Esophagus mucosa (tissue), 1 donor: ENCODE measurements around the gene MTMR8. TPM values are rescaled to one million over a fixed set of nuclear protein-coding genes. Genes with fewer than 3 reads are reported as not detected.
"Not testable (repeated sequence)": the region's sequence is repeated elsewhere in the genome, so short reads cannot be mapped to it uniquely, and the experiment has no call there.

ENCODE experiments used
- ATAC-seq: fragments of 200-7000 bp; cut with Tn5 transposase; one replicate; pipeline ENCODE4 v1.9.1; 2020
- total RNA-seq: library from RNA; stranded (reverse); gene quantifications from one replicate; pipeline ENCODE4 v1.2.4, GENCODE V29; 2023
- donor health status: DM: yes; HTN: yes; CAD: no.

Gene MTMR8
- total RNA-seq, result 2.1 TPM

DNA sequence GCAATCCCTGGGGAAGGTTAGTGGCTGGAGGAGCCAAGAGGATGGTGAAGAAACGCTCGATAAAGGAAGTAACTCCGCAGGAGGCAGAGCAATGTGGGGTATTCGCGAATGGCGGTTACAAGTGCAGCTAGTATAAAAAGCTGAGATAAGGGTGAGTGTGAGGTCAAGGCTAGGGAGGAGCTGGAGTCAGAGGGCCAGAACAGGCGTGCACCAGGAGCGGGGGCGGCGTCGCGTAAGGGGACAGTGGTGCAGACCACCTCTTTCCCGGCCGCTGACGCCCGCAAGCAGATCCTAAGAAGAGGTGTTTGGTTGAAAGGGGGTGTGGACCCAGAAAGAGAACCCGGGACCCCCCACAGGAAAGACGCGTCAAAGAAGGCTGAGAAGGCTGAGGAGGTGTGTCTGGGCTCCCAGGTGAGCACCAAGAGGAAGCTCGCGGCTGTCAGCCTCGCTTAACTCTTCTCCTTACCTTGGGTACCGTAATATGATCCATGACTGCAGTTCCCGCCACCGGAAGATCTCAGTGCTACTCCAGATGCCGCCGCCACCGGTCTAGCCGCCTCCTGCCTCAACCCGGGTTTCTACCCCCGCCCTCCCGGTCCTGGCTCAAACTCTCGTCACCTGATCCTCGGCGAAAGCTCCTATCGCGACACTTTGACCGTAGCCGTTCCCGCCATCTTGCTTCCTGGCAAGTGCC is at the start of gene MTMR8:
TSS of gene MTMR8 (minus strand) at position 579 of the 694 bp plus-strand sequence. CDS start at position 490, 89 bp downstream.
- ATAC-seq, result peak; percentile 92

DNA sequence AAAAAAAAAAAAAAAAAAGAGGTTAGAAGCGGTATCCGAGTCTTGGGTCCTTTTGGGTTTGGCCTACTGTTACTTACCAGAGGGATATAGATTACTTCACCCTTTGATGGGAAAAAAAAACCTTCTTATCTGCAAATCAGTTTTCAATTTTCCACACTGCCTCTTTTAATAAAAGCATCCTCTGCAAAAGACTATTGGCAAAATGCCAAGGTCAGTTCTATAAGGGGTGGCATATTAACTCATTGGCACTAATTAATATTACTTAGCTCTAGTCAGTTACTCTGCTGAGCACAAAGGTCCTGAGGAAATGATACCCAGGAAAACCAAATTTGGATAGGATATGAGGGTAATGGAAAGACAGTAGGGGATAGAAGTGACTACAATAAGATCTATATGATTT is 44.3 kb upstream of the MTMR8 start:
- ATAC-seq, result no peak

DNA sequence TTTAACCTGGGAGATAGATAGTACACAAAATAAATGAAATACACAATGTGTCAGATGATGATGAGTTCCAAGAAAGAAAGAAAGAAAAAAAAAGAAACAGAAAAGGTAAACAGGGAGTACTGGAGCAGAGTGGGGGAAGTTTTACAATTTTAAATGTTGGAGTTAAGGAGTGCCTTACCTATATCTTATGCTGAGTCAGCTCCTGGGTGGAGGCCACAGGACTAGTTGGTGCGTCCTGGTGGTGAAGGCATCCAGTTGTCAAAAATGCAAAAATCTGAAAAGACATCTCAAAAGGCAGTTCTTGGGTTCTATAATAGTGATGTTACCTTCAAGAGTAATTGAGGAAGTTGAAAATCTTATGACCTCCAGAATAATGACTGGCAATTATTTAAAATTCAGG is 42.4 kb upstream of the MTMR8 start:
- no peak for ATAC-seq

DNA sequence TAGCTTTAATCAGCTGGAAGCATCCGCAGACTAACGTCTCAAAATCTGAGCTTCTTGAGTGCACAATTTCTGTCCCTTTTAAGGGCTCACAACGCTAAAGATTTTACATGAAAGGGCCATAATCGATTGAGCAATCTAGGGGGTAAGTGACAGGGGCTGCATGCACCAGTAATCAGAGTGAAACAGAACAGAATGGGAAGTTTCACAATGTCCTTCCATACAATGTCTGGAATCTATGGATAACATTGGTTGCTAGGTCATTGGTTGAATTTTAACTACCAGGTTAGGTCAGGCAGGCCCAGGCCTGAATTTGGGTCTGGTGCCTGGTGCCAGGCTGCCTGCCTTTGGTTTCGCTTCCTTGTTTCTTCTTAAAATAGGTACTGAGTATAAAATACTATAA is 42.0 kb upstream of the MTMR8 start:
- ATAC-seq, result no peak

DNA sequence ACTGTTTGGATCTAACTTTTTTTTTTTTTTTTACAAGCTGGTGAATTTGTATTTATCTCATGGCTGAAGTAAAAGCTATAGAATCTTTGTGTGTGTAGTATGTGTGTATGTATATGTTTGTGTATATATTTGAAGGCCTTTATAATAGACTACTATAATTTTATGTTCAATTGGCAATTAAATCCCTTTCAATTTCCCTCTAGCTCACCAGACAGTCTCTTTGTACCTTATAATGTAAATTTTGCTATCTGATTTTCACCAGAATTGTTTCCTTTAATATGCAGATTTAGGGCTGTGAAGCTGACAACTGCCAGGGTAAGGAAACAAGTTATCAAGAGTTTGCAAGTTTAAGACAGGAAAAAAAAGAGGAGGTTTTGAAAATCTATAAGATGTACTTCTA is 33.1 kb upstream of the MTMR8 start:
- ATAC-seq, result no peak

DNA sequence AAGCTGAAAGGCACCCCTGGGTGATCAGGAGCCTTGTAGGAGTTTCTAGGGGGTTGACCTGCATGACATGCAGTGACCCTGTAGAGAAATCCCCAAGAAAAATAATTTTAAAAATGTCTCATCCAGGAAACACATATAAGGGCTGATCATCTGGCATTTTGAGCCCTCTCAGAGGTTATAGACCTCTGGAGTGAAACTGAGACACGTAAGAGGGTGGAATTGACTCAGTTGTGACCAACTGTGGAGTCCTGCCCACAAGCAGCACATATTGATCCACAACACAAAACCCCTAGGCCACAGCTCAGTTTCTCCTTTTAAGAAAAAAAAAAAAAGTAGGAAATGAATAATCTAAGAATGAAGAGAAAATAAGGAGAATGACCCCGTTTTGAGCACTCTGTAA is 32.5 kb upstream of the MTMR8 start:
- no peak for ATAC-seq

DNA sequence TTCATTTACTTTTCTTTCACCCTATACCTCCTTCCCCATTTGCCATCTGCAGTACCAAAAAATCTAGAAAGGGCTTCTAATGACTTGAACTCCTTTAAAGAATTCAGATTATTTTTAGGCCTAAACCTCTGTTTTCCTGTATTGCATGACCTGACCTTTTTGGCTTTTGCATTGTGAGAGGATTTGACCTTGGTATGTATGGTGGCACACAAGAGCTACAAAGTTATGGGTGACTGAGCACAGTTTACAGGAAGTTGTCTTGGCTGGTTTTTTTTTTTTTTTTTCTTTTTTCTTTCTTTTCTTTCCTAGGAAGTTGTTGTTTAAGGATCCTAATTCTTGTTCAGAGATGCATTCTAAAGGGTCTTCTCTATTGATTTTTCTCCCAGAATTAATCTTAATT is 32.0 kb upstream of the MTMR8 start:
- no peak for ATAC-seq

DNA sequence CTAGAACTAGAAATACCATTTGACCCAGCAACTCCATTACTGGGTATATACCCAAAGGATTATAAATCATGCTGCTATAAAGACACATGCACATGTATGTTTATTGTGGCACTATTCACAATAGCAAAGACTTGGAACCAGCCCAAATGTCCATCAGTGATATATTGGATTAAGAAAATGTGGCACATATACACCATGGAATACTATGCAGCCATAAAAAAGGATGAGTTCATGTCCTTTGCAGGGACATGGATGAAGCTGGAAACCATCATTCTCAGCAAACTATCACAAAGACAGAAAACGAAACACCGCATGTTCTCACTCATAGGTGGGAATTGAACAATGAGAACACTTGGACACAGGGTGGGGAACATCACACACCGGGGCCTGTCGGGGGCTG is 14.5 kb upstream of the MTMR8 start:
- ATAC-seq, result not testable (repeated sequence)

DNA sequence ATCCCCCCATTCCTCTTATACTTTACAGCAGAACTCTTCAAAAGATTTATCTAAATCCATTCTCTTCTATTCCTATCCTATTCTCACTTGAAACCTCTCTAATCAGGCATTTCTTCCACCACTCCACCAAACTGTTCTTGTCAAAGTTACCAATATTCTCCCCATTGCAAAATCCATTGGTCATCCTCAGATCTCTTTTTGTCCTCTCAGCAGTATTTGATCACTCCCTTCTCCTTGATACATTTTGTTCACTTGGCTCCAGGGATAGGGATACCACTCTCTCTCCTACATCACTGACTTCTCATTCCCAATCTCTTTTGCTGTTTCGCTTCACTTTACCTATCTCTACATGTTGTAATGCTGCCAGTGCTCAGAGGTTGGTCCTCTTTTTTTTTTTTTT is 2.8 kb upstream of the MTMR8 start:
- ATAC-seq, result no peak

DNA sequence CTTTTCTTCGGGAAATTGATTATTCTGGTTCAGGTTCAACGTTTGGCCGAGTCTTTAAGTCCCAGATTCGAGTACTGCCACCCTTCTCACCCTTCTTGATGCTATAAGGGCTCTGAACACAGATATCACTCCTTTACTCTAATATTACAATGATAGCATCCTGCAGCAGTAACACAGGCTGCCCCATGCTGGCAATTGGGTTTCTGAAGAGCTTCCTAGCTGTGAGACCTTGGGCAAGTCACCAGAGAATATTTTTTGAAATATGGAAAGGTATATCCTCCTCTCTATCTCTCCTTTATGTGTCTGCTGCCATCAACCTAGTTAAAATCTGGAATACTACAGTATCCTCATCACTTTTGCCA is 297 bp upstream of the MTMR8 start:
- no peak for ATAC-seq

DNA sequence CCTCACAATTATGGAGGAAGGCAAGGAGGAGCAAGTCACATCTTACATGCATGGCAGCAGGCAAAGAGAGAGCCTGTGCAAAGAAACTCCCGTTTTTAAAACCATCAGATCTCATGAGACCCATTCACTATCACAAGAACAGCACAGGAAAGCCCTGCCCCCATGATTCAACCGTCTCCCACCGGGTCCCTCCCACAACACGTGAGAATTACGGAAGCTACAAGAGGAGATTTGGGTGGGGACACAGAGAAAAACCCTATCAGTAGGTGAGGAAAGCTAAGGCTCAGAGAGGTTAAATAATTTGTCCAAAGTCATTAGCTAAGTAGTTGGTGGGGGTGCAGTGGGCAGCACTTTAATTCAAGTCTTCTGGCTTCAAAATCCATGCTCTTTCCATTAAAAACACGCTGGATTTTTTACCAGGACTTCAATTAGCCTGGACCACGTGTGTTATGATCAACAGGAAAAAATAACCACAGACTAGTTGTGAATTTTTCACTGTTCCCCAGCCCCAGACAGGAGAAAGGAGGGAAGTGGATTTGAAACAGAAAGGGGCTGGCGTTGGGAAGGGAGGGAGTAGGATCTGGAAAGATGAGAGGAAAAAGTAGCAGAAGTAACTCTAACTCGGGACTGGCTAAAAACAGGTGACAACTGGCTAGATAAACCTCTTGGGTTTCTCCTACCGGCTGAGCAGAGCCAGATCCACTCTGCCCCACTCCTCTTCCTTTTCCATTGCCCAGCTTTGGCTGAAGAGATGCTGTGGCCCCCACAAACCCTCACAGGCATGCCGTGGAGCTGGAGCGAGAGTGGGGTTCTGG is 986 bp downstream of the MTMR8 start:
- ATAC-seq, result no peak

DNA sequence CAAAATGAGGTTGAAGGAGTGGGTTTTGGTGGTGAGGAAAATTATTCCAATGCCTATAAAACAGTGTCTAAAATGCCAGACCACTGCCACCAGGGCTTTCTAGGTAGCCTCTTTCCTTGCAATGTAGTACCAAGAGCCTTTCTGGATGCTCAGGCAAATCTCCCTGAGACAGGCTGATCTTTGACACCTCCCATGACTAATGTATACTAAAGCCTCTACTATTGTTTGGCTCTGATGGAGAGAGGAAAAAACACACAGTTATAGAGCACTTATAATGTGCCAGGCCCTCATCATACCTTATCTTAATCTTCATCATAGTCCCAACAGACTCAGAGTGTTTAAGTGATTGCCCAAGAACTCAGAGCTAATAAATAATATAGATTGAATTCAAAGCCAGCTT is 5.8 kb downstream of the MTMR8 start:
- no peak for ATAC-seq

DNA sequence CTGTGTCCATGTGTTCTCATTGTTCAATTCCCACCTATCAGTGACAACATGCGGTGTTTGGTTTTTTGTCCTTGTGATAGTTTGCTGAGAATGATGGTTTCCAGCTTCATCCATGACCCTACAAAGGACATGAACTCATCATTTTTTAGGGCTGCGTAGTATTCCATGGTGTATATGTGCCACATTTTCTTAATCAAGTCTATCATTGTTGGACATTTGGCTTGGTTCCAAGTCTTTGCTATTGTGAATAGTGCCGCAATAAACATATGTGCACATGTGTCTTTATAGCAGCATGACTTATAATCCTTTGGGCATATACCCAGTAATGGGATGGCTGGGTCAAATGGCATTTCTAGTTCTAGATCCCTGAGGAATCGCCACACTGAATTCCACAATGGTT is 14.5 kb downstream of the MTMR8 start:
- not testable (repeated sequence) for ATAC-seq

DNA sequence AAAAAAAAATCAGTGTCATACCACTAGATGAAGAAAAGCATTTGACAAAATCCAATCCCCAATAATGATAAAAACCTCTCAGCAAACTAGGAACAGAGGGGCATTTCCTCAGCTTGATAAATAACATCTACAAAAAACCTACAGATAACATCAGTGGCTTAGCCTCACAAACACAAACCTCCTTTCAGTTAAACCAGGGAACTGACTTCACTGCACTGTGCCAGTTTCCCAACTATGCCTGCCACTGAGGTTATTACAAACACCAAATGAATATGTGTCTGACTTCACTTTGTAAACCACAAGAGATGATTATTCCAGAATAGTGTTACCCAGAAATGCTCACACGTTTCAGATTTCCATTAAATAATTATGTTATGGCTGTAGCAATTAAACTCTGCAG is 15.3 kb downstream of the MTMR8 start:
- ATAC-seq, result no peak

DNA sequence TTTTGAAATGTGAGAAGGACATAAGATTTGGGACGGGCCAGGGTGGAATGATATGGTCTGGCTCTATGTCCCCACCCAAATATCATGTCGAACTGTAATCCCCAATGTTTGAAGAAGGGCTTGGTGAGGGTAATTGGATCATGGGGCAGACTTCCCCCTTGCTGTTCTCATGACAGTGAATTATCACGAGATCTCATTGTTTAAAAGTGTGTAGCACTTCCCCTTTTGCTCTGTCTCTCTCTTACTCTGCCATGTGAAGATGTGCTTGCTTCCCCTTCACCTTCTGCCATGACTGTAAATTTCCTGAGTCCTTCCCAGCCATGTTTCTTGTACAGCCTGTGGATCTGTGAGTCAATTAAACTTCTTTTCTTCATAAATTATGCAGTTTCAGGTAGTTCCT is 17.5 kb downstream of the MTMR8 start:
- no peak for ATAC-seq

DNA sequence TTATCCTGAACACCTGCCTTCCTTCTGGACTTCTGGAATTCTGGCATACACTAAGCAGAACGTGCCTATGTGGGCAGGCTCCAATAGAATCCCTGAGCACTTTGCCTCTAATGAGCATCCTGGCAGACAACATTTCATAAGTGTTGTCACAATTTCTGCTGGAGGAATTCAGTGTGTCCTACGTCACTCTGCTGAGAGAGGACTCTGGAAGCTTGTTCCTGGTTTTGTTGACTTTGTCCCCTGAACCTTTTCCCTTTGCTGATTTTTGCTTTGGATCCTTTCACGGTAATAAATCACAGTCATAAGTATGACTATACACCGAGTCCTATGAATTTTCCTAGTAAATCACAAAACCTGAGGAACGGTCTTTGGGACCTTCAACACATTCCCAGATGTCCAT is 43.2 kb downstream of the MTMR8 start:
- no peak for ATAC-seq

DNA sequence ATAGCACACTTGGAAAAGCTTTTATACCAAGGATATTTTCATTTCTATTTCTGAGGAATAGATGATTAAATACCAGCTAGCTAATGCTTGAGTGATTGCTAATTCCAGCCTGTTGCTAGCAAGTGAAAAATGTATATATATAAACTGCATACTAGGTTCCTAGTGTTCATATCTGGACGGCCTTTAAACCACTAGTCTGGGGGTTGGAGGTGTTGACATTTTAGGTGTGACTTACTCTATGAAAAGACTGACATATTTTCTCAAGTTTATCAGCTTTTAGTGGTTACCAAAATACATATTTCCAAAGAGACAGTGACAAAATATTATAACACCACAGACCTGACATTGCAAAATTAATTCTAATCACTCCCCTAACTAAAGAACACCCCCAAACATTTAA is 44.7 kb downstream of the MTMR8 start:
- no peak for ATAC-seq

DNA sequence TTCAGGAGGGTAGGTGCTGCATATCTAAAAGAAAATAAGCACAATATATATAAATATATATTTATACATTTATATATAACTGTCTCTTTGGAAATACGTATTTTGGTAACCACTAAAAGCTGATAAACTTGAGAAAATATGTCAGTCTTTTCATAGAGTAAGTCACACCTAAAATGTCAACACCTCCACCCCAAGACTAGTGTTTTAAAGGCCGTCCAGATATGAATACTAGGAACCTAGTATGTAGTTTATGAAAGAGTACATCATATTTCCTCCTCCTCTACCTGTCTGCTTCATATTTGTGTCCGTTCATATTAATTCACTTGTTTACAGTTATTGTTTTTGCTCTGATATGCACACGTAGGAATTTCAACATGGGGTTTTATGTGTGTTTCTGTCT is 45.2 kb downstream of the MTMR8 start:
- no peak for ATAC-seq

DNA sequence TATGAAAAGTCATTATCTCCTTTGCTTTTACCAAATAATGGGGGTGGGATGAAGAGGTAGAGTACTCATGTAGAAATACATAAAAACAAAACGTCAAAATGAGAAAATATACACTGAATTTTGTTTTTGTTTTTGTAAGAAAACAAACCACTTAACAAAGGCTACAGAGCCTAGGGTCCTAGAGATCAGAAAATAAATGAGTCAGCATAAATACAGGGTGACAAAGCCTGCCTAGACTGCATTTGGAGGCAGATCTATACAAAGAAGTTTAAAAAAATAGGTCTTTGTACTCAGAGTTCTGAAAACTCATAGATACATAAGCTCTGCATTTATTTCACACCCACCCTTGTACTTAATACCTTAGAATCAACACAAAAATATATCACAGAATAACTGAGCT is 52.4 kb downstream of the MTMR8 start:
- no peak for ATAC-seq

DNA sequence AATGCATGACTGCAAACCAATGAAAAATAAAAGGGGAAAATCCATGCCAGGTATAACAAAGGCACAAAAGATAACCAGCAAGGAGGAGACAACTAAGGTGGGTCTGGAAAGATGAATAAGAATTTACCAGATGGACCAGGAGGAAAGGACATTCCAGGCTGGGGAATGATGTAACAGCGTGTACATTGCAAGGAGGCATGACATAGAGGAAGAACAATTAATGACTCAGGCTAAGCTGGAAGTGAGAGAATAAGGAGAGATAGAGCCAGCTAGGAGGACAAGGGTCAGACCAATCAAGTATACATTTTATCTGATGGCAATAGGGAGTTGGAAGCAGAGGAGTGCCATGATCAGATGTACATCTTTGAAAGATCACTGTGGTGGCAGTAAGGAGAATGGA is 57.0 kb downstream of the MTMR8 start:
- peak; percentile 37 for ATAC-seq

DNA sequence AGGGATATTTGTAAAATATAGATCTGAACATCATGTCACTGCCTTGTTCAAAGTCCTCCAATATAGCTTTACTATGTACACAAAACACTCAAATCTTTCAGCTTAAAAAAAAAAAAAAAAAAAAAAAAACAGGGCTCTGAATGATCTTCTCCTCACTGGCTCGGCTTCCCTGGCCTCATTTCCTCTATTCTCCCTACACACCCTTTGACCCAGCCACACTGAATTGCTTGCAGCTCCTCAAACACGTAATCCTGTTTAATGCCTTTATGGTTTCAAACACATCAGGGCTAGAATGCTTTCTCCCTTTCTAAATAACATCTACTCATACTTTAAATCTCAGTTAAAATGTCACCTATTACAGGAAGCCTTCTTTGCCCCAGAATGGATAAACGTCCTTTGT is 60.8 kb downstream of the MTMR8 start:
- ATAC-seq, result no peak

DNA sequence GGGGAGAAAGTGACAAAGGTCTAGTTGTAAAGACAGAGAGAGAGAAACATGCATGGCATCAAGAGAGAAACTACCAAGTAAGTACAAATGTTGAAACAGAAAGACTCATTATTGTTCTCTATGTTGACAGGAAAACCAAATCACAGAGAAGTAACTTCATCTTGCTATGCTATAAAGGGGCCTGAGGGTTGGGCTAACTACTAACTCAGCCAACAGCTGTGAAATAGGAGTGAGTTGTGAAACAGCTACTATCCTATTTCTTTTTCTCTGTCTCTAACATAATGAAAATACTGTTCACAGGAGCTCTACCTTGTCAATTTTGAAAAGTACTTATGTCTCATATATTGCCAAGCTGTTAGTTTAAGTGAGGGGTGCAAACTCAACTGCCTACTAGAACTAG is 65.0 kb downstream of the MTMR8 start:
- no peak for ATAC-seq

DNA sequence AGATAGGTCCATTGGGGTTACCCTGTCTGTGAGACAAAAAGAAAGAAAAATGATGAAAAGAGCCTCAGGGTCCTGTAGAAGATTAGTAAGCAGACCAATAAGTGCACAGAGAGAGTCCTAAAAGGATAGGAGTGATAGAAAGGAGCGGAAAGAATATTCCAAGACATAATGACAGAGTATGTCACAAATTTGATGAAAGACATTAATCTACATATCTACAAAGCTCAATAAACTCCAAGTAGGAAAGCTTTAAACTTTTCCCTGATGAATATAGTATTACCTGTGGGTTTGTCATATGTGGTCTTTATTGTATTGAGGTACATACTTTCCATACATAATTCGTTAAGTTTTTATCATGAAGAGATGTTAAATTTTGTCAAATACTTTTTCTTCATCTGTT is 73.7 kb downstream of the MTMR8 start:
- ATAC-seq, result no peak

DNA sequence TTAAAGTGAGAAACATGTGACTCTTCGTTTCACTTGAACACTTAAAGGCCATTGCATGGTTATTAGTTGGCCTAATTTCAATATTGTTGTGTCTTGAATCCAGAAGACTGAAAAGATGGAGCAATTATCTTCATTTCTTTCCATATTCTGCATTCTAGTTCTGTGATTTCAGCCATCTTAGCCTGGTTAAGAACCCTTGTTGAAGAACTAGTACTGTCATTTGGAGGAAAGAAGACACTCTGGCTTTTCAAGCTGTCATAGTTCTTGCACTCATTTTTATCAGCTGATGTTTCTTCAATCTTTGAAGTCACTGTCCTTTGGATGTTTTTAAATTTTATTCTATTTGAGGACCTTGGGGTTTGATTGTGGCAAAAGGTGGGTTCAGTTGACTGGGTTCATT is 81.6 kb downstream of the MTMR8 start:
- ATAC-seq, result no peak

DNA sequence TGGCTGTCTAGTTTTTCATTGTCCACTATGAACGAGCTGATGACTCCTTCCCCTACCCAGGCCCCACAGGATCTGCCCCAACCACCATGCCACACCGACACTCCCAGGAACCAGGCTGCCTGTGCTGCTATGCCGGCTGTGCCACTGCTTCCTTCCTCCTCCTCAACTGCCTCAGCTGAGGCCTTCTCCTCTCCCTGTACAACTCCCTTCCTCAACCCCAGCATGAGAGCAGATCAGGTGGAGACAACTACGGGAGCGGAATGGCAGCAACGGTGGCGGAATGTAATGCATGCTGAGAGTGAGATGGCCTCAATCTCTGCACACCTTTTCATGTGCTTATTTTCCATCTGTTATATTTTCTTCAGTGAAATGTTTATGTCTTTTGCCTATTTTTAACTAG is 88.5 kb downstream of the MTMR8 start:
- no peak for ATAC-seq
